ENCODE measurements around the gene OR4K17. TPM values are rescaled to one million over a fixed set of nuclear protein-coding genes. Genes with fewer than 3 reads are reported as not detected.
"Not testable (repeated sequence)": the region's sequence is repeated elsewhere in the genome, so short reads cannot be mapped to it uniquely, and the experiment has no call there.

OR4K17 gene, protein sequence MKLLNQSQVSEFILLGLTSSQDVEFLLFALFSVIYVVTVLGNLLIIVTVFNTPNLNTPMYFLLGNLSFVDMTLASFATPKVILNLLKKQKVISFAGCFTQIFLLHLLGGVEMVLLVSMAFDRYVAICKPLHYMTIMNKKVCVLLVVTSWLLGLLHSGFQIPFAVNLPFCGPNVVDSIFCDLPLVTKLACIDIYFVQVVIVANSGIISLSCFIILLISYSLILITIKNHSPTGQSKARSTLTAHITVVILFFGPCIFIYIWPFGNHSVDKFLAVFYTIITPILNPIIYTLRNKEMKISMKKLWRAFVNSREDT
- not detected for total RNA-seq

DNA sequence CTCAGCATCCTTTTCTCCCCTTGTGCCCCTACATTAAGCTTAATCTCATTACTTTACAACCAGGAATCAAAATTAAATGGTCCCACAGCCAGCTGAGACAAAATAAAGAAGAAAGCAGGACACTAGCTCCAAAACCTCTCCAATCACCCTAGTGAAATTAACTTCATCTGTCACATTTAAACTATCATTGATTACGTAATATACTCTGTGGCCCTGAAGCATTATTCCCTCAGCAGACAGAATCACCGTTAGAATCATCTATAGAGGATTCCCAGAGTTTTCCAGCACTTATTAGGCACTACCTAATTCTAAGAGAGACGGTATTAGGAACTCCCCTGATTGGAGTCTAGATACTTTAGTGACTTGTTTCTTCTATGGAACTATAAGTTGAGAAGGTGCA, at the start of gene OR4K17:
Gene OR4K17, plus strand, starts transcription at position 302 of the 400 bp plus-strand sequence. CDS start 6,761 bp downstream, outside the sequence.
- no peak for DNase-seq

DNA sequence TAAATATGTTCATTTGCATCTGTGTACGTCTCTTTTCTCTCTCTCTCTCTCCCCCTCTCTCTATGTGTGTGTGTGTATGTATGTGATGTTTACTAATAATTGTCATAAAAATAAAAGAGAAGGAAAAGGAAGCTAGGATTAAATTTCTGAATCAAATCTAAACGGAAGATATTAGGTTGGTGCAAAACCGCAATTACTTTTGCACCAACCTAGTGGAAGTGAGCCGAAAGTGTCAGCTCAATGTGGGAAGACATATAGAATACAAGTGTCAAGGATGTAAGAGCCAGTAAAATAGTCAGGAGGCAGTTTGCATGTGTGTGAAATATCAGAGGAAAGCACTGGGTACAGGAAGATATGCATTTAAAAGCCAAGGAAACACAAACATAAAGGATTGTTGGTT, 18.5 kb upstream of the OR4K17 start:
- DNase-seq = no peak

DNA sequence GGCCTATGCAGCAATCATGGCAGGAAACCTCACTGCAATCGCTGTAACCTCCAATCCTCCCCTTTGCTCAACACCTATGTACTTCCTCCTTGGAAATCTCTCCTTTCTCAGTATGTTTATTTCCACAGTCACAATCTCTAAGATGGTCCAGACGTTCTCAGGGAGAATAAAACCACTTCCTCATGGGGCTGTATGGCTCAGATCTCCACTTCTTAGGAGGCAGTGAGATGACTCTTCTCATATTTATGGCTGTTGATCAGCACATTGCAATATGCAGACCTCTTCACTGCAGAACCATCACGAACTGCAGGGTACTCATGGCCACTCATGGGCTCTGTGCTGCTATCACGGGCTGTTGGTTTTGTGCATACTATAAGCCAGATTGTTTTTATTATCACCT, 17.1 kb upstream of the OR4K17 start:
- no peak for DNase-seq

DNA sequence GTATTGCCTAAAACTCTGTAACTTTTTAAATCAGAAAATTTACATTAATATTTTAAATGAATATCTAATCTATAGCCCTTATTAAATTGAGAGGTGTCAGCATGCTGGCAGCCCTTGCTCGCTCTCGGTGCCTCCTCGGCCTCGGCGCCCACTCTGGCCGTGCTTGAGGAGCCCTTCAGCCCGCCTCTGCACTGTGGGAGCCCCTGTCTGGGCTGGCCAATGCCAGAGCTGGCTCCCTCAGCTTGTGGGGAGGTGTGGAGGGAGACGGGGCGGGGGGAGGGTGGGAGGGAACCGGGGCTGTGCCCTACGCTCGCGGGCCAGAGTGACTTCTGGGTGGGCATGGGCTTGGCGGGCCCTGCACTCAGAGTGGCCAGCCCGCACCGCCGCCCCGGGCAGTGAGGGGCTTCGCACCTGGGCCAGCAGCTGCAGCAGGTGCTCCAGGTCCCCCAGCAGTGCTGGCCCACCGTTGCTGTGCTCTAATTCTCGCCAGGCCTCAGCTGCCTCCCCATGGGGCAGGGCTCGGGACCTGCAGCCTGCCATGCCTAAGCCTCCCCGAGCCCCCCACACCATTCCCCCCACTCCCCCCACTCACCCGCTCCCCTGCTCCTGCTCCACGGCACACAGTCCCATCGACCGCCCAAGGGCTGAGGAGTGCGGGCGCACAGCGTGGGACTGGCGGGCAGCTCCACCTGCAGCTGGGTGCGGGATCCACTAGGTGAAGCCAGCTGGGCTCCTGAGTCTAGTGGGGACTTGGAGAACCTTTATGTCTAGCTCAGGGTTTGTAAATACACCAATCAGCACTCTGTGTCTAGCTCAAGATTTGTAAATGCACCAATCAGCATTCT, 11.4 kb upstream of the OR4K17 start:
- DNase-seq = not testable (repeated sequence)

DNA sequence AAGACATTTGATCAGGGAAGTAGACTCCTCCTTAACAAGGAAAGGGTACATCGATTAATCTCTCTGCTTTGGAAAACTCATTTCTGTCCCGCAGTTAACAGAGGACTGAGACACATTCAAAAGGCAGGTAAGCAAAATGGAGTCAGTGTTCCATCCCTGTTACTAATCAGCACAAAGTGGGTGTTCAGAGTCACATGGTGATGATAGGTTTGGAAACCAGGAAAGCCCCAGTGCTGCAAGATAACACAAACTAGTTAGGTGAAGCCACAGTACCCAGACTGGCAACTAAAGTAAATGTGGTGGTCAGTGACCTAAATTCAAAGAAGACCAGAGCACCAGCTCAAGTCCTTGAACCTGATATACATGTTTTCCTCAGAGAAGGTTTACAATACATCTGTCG, 1.8 kb downstream of the OR4K17 start:
- no peak for DNase-seq

DNA sequence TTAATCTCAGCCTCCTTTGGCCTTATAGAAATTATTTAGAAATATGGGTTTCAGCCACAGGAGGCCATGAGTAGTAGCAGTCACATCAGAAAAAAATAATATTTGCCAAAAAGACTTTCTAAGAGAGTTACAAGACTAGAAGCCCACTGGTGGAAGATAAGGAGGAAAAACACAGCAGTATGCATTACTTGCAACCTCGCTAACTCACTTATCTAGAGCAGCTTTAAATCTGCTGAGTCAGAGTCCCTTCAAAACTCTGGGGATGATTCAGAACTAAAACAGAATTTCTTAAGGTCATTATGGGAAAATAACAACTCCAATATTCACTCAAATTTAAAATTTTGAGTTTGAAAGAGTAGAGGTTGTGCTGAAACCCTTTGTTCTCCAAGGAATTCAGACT, 6.2 kb downstream of the OR4K17 start:
- no peak for DNase-seq

DNA sequence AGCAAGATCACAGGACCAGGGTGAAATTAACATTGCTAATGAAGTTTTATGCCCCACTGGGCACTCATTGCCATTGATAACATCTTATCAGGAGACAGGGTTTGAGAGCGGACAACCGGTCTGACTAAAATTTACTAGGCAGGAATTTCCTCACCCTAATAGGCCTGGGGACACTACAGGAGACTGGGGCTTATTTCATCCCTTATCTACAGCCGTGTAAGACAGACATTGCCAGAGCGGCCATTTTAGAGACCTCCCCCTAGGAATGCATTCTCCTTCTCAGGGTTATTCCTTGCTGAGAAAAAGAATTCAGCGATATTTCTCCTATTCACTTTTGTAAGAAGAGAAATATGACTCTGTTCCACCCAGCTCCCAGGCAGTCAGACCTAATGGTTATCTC, 8.3 kb downstream of the OR4K17 start:
- no peak for DNase-seq

DNA sequence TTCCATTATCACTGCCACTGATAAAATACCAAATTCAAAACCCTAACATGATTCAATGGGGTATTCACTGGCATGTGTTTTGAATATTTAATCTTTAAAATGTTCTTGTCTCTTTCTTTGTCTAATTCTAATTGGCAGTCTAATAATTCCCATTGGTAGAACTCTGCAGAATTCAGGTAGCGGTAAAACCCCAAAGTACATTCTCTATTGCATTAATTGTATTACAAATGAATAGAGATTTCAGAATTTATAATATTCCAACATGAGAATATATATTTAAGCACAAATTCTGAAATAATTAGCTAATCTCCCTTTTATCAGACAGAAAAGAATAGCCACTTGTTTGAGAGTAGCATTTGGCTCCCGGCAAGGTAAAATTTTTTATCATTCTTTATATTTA, 28.0 kb downstream of the OR4K17 start, which contains the start of gene OR4N5:
Gene OR4N5, plus strand, starts transcription at position 301 of the 400 bp plus-strand sequence. CDS start 4,916 bp downstream, outside the sequence.
- no peak for DNase-seq

DNA sequence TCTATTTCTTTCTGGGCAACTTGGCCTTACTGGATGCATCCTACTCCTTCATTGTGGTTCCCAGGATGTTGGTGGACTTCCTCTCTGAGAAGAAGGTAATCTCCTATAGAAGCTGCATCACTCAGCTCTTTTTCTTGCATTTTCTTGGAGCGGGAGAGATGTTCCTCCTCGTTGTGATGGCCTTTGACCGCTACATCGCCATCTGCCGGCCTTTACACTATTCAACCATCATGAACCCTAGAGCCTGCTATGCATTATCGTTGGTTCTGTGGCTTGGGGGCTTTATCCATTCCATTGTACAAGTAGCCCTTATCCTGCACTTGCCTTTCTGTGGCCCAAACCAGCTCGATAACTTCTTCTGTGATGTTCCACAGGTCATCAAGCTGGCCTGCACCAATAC, 33.4 kb downstream of the OR4K17 start:
- DNase-seq = no peak

DNA sequence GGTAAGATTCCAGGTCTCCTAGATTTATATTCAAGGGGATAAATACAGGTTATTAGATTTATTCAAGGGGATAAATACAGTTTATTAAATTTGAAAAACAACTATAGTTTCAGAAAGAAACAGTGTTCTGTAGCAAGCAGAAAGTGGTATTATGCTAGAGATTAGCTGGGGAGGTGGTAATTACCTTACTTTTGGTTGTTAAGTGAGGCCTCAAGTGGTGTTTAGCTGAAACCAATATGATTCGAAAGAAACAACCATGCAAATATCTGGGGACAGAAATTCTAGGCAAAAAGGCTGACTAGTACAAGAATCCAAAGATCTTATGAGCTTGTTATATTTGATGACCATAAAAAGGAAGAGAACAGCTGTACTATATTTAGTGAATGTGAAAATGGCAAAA, 34.3 kb downstream of the OR4K17 start:
- DNase-seq = no peak

DNA sequence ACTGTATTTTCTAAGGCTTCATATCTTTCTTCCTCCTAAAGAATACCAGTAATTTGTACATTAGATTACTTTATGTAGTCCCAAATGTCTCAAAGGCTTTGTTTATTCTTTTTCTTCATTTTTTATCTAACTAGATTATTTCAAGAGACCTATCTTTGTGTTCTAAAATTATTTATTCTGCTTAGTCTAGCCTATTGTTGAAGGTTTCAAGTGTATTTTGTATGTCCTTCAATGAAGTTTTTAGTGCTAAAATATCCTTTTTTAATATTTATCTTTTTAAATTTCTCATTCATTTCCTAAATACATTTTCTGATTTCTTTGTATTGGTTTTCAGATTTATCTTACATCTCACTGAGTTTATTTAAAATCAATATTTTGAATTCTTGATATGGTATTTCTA, 53.9 kb downstream of the OR4K17 start:
- DNase-seq = no peak

DNA sequence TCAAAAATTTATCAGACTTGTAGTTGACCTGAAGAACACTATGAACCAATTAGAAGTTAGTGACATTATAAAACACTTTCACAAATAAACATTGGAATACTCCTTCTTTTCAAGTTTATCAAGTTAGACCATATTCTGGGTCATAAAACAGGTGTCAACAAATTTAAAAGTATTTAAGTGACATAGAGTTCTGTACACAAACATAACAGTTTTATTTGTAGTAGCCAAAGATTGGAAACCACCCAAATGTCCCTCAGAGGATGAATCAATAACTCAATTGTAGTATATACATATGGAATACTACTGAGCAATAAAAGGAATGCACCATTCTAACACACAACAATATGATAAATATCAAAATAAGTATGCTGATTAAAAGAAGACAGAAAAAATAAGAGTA, 56.6 kb downstream of the OR4K17 start:
- no peak for DNase-seq

DNA sequence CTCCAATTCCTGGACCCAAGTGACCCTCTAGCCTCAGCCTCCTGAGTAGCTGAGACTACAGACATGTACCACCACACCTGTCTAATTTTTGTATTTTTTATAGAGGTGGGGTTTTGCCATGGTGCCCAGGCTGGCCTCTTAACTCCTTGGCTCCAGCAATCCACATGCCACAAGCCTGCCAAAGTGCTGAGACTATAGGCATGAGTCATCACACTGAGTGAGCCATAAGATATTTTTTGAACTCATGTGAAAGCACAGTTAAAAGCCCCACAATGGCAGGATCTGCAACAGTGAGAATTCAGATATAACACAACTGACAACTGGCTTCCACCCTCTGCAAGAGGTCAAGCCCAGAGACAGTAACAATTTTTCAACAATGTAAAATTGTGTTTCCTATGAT, 59.3 kb downstream of the OR4K17 start:
- DNase-seq = not testable (repeated sequence)

Small RNAs within 50 kb of the gene (small RNA-seq; reads per million reads assigned to genes)
- gene RNA5SP380 (ENCODE audit: low replicate concordance) = not detected

Other genes starting within 250 kb of the OR4K17 start
- gene OR4K2, start 235.6 kb upstream of the OR4K17 start, total RNA-seq = not detected
- gene OR4K5, start 190.1 kb upstream of the OR4K17 start, total RNA-seq = not detected
- not detected for gene OR4K1, start 179.8 kb upstream of the OR4K17 start, total RNA-seq
- gene OR4K15, start 135.1 kb upstream of the OR4K17 start, total RNA-seq = not detected
- gene OR4Q2, start 108.6 kb upstream of the OR4K17 start, total RNA-seq = not detected
- gene OR4K14, start 91.4 kb upstream of the OR4K17 start, total RNA-seq = not detected
- not detected for gene OR4K13, start 74.7 kb upstream of the OR4K17 start, total RNA-seq
- not detected for gene OR4L1, start 50.7 kb upstream of the OR4K17 start, total RNA-seq
- not detected for gene OR4N5, start 28.1 kb downstream of the OR4K17 start, total RNA-seq
- gene OR11G2, start 80.2 kb downstream of the OR4K17 start, total RNA-seq = not detected
- gene OR11H6, start 113.0 kb downstream of the OR4K17 start, total RNA-seq = not detected
- not detected for gene OR11H7, start 118.2 kb downstream of the OR4K17 start, total RNA-seq
- gene OR11H4, start 128.5 kb downstream of the OR4K17 start, total RNA-seq = not detected
- gene TTC5, start 195.2 kb downstream of the OR4K17 start, total RNA-seq = 17.7 TPM
- 59.9 TPM for gene CCNB1IP1, start 222.5 kb downstream of the OR4K17 start, total RNA-seq
- 17.0 TPM for gene PARP2, start 232.9 kb downstream of the OR4K17 start, total RNA-seq